ENCODE measurements around the gene MBD3. TPM values are rescaled to one million over a fixed set of nuclear protein-coding genes. Genes with fewer than 3 reads are reported as not detected.

Gene MBD3
- total and polyA plus RNA-seq, 2 of the 4 experiments (the other 2 are of a cell fraction): 42.5 to 66.3 TPM

- peaks cover 47% of the 10 kb centered on the region for H3K36me3 ChIP-seq (ENCODE audit: control insufficient read depth, insufficient read depth, low read length)
- no peak overlapping the region for H3K14ac ChIP-seq (replicated peaks; ENCODE audit: low read depth, low read length)
- H4K8ac ChIP-seq (ENCODE audit: low read depth in 2 of 2, low read length in 2 of 2): no peak overlapping the region
- in situ Hi-C loops (cut with MboI; ENCODE audit: low sequenced_read_pairs) (no loop called here), intact Hi-C loops (cut with micrococcal nuclease) (no loop called here), dilution Hi-C loops (cut with HindIII; ENCODE audit: low sequenced_read_pairs, unreplicated experiment) (no loop called here)
- BruUV-seq (replicated peaks): no TSS peak
- no peaks in the 10 kb centered on the region for H3K9me1 ChIP-seq (ENCODE audit: insufficient read depth, low read length)
- H3K27me3 ChIP-seq (ENCODE audit: control insufficient read depth, insufficient read depth, low read length): no peaks in the 10 kb centered on the region
- CTCF ChIA-PET: no interaction called here
- no peak overlapping the region for H3K9ac ChIP-seq (ENCODE audit: low read depth, low read length)
- H2BK120ac ChIP-seq (ENCODE audit: low read depth, low read length): no peak overlapping the region
- H2AK5ac ChIP-seq (ENCODE audit: low read depth, low read length): no peak overlapping the region
- ATAC-seq (ENCODE audit: low read depth): no peak
- no peak overlapping the region for H2AFZ ChIP-seq (replicated peaks; ENCODE audit: low read length, poor library complexity)
- H3K23ac ChIP-seq (ENCODE audit: low read depth, low read length): no peak overlapping the region
- POLR2A ChIA-PET (ENCODE audit: unreplicated experiment): no interaction called here
- H4K91ac ChIP-seq (ENCODE audit: insufficient read depth, low read depth, low read length): no peak overlapping the region
- H3K18ac ChIP-seq (ENCODE audit: low read depth, low read length): no peak overlapping the region
- no peak overlapping the region for H3K56ac ChIP-seq (ENCODE audit: extremely low read depth, insufficient read depth, low read length)
- no peak overlapping the region for H2BK5ac ChIP-seq (ENCODE audit: low read depth, low read length, poor library complexity, severe bottlenecking)
- H2AK9ac ChIP-seq (replicated peaks; ENCODE audit: low read depth, low read length, poor library complexity): peak overlapping the region; percentile 28
- no peak overlapping the region for H4K5ac ChIP-seq (ENCODE audit: low read depth, low read length)
- H4K20me1 ChIP-seq (ENCODE audit: insufficient read depth, low read length): peaks cover 19% of the 10 kb centered on the region
- no peak for DNase-seq
- H3K4me1 ChIP-seq (ENCODE audit: control insufficient read depth, insufficient read depth, low read length): no peaks in the 10 kb centered on the region
- 92% methylated on average over 9 of the region's 20 CpGs; no CpG with 5 or more reads in 1 of the 2 experiments for WGBS, 2 experiments (ENCODE audit: extremely low coverage in 2 of 2, insufficient read length in 1 of 2)
- no peak overlapping the region for H3K4me2 ChIP-seq (ENCODE audit: low read depth, low read length)
- H3K79me1 ChIP-seq (ENCODE audit: low read depth in 1 of 2, low read length in 2 of 2): peaks cover 0 to 32% of the 10 kb centered on the region in 2 experiments; a peak in 3 of 4 replicates
- peaks cover 2% of the 10 kb centered on the region; the same call in 1 of the 2 replicates for H3K9me3 ChIP-seq (ENCODE audit: control insufficient read depth, insufficient read depth, low read length)
- H3K4ac ChIP-seq (ENCODE audit: low read depth, low read length): no peak overlapping the region
- no peak overlapping the region for H2BK15ac ChIP-seq (ENCODE audit: low read depth, low read length)
- H2BK20ac ChIP-seq (ENCODE audit: low read depth, low read length): no peak overlapping the region
- no peak for TF ChIP-seq RCOR1 (IDR thresholded peaks at IDR 0.05; ENCODE audit: insufficient replicate concordance, low read length)
- TF ChIP-seq CEBPB (IDR thresholded peaks at IDR 0.05; ENCODE audit: low read depth, low read length): no peak
- TF ChIP-seq SMC3 (IDR thresholded peaks at IDR 0.05; ENCODE audit: low read depth, low read length): no peak
- TF ChIP-seq RAD21 (IDR thresholded peaks at IDR 0.05; ENCODE audit: low read length): no peak
- no peak overlapping the region for H3K4me3 ChIP-seq (ENCODE audit: insufficient read depth, low read depth, low read length)
- H3K27ac ChIP-seq (ENCODE audit: insufficient read depth, low read length): no peak overlapping the region
Observed at GRCh38 chr19:1630012-1630411, 37.3 kb upstream of the MBD3 start.
